HG03045 (cell line): Measurements from ENCODE around the gene TMED10.
A peak's percentile ranks its signal among the peaks of the same experiment; 100 is the strongest.
"Not testable (repeated sequence)": the region's sequence is repeated elsewhere in the genome, so short reads cannot be mapped to it uniquely, and the experiment has no call there.

Experiments used
- ATAC-seq: cut with Tn5 transposase; IDR thresholded peaks from one replicate; pipeline ENCODE4 v1.9.1; 2021; ENCODE audit warnings: mild to moderate bottlenecking, moderate library complexity; ENCODE audit not compliant: unreplicated experiment

The TMED10 gene

DNA sequence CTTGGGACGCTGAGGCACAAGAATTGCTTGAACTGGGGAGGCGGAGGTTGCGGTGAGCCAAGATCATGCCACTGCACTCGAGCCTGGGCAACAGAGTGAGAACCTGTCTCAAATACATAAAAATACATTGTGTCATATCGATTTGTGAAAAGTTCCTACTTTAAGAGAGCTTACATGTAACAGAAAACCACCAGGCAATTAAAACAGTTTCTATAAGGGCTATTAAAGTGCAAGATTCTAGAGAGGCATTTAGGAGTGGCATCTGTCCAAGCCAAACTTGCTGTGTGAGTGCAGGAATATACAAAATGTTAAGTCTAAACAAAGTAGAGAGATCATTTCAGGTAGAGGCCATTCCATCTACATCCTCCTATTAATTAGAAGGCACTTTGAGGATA lies 47.8 kb downstream of the TMED10 start:
- ATAC-seq = no peak

DNA sequence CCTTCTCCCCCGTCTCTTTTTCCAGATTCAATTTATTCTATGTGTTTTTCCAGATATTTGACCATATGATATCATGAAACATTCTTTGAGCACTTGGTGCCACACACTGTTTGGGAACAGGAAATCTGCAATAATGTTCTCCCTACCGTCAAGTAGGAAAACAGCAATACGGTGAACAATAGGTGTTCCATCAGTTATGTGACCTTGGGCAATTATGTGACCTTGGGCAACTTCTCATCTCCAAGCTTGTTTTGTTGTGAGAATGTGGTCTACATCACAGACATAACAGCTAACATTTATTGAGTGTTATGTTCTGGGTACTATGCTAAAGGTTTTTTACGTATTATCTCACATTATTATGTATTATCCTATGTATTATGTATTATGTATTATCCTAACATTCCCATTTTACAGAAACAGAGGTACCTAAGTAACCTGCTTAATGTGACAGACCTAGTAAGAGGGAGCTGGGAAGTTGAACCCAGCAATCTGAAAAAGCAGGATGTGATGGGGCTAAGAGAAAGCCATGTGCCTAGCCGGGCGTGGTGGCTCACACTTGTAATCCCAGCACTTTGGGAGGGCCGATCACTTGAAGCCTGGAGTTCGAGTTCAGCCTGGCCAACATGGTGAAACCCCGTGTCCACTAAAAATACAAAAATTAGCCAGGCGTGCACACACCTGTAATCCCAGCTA lies 48.4 kb downstream of the TMED10 start:
- ATAC-seq = no peak

DNA sequence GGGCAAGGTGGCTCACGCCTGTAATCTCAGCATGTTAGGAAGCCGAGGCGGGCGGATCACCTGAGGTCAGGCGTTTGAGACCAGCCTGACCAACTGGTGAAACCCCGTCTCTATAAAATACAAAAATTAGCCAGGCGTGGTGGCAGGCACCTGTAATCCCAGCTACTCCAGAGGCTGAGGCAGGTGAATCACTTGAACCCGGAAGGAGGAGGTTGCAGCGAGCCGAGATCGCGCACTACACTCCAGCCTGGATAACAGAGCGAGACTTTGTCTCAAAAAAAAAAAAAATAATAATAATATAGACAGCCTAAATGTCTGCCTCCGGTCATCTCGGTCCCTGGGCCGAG lies 49.0 kb downstream of the TMED10 start:
- not testable (repeated sequence) for ATAC-seq

DNA sequence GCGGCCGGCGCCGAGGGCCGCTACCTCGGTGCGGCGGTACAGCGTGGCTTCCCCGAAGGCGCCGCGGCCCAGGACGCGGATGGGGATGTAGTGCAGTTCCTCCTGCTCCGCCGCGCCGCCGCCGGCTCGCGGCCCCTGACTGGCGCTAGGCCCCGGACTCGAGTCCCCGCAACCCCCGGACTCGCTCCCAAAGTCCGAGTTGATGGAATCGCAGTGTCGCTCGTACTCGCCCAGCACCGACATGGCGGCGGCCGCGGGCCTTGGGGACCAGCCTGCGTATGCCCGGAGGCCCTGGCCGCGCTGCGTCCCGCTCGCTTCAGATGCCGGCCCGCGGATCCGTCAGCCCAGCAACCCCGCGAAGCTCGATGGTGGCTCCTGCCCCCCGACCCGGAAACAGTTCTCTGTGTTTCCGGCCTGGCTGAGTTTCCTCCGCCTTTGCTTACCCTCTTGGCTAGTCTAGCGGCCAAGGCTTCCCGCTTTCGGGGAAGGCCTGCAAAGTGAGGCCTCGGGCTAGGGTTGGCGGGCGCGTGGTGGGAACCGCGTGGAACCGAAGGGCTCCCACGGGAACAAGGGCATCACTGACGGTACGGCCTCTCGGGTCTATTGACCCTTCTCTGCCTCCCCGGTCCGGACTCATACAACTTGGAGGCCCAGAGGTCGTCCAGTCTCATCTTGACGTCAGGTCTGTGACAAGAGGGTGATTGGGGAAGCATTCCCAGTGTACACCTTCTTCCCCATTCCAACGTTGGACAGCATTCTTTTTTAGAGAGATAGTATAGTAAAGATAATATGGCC lies 49.5 kb downstream of the TMED10 start, which contains the start of gene NEK9:
Gene NEK9 (minus strand): TSS at position 370 of the 795 bp plus-strand sequence. CDS start 127 bp downstream, at position 243.
- ATAC-seq = peak; percentile 89

DNA sequence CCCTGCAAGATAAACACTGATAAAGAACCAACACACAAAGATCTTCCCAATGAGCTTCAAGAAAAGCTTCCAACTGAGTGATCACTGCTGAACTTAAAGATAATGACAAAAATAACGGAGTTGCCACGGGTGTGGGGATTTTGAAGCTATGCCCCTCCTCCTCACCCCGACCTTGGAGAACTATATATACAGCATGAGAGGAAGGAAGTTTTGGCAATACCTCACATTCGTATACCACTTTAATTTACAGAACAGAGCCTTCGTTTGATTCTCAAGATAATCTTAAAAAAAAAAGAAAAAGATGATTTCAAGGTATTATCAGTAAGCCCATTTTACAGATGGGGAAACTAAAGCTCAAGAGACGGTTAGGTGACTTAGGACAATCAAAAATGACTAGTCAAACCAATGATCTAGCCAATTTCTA lies 50.3 kb downstream of the TMED10 start:
- ATAC-seq = no peak

DNA sequence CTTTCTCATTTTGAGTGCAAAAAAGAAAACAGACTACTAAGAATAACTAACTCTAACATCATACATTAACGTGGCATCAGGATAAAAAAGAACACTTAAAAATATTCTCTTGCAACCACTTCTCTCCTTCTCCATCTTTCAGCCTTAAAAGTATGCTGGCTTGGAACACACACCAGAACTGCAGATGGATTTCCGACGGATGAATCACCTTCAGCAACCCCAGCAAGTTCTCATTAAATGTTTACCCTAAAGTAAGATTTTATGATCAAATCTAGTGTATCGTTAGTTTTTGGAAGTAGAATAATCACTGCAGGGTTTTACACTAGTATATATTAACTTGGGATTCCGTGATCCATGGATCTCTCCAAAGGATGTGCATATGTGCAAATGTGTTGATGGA lies 50.8 kb downstream of the TMED10 start:
- no peak for ATAC-seq

DNA sequence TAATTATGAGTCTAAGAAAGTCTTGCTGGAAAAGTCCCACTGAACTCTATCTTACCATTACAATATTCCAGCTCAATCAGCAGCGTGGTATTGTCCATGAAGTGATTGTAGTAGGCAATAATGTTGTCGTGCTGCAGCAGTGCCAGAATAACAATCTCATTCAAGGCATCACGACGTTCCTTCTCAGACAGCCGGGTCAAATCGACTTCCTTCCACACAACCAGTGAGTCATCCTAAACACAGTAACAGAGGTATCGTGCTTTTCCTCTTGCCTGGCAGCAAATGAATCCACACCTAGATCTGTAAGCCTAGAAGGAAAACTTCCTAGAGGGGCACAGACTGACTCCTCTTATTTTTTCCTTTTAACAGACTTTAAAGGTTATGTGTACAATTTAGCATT lies 52.4 kb downstream of the TMED10 start:
- ATAC-seq = no peak

DNA sequence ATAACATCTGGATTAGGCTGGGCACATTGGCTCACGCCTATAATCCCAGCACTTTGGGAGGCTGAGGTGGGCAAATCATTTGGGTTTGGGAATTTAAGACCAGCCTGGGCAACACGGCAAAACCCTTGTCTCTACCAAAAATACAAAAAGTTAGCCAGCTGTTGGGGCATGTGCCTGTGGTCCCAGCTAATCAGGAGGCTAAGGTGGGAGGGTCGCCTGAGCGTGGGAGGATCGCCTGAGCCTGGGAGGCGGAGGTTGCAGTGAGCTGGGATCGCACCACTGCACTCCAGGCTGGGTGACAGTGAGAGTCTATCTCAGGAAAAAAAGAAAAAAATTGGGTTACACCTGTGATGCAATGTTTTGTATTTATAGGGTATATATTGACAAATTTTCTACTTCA lies 54.9 kb downstream of the TMED10 start:
- ATAC-seq = no peak

DNA sequence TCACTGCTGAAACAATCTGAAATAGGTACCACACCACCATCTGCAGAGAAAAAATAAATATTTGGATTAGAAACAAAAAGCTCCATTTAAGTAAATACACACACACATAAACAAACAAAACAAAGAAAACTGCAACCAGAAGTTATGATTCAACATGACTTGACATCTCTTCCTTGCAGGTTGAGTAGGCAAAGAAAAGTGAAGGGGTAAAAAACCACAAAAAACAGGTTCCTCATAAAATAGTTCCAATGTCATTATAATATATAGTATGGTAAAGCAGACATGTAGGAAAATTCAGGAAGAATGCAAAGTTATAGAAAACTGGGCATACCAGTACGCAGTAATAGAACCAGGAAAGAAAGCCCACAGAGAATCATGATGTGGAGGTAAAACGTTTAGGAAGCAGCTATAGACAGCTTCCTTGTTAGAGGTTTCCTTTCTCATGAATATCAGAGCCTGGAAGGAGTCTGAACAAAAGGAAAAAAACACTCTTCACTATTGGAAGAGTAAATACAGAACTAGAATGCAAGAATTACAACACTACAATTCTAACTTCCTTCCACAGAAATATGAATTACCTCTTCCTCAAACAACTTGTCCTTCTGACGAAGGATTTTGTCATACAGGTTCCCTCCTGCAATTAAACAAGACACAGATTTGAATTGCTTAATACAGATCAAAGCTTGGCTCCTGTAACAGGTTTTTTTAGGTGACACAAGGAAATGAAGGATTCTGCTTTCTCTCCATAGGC lies 55.7 kb downstream of the TMED10 start:
- ATAC-seq = no peak

DNA sequence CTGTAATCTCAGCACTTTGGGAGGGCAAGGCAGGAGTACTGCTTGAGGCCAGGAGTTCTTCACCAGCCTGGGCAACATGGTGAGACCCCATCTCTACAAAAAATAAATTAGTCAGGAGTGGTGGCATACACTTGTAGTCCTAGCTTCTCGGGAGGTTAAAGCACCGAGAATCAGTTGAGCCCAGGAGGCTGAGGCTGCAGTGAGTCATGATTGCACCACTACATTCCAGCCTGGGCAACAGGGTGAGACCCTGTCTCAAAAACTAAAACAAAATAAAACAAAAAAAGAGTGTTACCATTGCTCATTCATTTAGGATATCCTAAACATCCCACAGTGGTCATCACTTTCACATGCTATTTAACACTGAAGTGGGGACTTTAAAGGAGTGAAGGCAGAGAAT lies 57.4 kb downstream of the TMED10 start:
- ATAC-seq = no peak

DNA sequence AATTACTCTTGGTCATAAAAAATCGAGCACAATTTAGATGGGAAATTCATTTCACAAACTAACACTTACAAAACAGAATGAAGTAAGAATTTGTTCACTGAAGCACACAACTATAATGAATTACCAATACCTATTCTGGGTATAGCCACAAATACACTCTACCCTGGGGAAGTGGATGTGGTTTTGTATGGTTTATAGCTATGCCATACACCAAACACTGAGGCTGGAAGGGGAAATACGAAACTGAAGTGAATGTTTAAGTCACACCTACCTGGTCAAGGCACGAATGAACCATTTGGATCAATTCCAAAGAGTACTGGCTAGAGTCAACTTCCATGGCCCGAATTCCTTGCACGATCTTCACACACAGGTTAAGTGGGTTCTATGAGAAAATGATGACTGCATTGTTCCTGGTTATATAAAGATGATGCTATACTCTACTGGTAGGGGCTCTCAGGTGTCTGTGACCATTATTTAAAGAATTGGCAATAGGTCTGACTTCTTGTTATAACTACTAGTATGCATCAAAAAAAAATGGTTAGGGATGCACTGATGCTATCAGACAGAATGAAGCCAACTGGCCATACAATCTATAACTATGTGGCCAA lies 62.4 kb downstream of the TMED10 start:
- no peak for ATAC-seq

DNA sequence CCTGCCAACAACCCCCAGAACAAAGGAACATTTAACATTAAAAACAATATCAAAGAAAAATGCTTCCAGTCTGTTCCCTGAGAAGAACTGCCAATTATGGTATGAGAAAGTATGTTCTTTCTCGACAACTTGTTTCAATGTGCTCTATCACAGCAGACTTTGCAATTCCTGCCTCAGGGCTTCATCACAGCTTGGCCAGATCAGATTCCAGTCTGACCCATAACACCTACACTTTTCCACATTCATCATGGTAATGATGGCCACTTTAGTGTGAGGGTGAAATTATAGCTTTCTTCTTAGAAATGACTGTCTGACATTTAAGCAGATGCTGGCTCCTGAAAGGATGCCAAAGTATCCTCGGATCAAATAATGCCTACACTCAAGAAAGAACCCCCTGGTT lies 66.5 kb downstream of the TMED10 start:
- no peak for ATAC-seq

DNA sequence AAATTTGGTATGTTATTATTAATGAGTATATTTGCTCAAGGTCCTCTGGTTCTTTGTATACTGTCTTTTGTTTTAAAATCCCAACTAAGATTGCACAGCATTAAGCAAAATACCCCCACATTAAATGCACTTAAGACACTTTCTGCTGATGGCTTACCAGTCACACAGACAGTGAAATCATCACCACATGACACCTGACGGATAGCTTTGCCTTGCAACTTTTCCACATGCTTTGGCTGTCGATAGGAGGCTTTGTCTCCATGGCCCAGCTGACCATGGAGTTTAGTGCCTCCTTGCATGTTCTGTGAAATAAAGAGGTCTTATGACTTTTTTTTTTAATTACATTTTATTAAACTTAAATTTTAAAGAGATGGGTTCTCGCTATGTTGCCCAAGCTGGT lies 69.2 kb downstream of the TMED10 start:
- ATAC-seq = no peak

DNA sequence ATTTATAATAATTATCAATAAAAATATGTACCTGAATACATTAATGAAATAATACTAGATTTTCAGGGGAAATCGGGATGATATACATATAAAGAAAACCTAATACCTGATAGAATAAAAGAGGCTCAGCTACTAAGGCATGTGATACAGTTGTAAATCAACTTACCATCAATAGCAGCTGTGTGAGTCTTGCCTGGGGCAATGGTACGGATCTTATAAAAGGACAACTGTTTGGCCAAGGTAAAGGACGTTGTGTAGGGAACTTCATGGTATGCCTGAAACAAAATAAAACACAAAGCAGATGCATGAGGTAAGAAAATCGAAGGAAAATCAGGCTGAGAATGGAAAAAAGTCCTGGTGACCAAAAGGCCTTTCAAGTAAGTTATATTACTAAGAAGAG lies 74.9 kb downstream of the TMED10 start:
- no peak for ATAC-seq

DNA sequence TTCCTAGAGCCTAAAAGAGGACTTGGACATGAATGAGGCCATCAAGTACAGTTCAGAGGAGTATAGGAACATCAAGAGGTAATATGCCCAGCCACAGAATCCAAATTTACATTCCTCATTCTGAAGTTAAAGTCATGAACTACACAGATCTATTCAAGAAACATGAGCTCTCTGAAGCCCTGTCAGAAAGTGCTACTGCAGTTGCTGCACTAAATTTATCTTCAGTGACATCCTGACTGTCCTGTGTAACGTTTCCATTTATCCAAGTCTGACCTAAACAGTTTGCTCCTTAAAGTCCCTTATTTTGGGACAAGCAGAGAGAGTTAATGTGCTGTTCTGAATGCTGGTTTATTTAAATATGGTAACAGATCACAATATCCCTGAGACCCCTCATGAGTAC lies 77.7 kb downstream of the TMED10 start:
- no peak for ATAC-seq

DNA sequence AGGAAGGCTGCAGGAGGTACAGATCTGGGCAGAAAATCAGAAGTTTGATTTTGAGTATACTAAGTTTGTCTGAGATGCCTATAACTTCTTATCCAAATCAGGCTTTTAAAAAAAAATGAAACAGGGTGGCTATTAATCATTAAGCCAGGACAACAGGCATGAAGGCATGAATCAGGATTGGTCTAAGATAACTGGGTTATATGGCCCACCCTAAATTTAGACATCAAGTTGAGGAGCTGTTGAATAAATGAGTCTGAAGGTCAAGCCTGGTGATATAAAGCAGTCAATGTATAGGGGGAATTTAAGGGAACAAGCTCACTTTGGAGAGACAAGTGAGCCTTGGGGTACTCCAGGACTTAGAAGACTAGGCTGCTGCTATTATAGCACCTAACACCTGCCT lies 78.2 kb downstream of the TMED10 start:
- no peak for ATAC-seq

DNA sequence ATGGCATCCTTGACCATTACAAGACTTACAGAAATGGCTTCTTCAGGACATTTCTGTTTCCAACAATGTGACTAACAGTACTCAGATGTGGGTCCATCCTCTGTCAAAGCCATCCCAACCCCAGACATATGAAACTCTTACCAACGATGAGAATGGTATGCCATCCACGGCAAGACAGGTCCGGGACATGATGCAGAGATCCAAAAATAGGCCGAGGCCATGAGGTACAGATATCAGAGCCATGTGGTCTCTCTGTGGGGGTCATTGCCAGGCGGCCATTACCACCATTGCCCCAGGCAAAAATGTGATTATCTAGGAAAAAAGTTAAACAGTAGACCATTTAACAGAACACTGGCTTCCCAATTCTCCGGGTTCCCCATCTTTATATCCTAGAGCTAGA lies 79.5 kb downstream of the TMED10 start:
- no peak for ATAC-seq

DNA sequence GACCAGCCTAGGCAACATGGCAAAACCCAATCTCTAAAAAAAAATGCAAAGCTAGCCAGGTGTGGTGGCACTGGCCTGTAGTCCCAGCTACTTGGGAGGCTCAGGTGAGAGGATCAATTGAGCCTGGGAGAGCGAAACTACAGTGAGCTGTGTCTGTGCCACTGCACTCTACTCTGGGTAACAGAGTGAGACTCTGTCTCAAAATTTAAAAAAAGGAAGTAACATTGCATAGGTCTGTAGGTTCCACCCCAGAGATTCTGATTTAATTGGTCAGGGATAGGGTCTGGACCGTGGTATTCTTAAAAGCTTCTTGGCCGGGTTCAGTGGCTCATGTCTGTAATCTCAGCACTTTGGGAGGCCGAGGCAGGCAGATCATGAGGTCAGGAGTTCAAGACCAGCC lies 80.7 kb downstream of the TMED10 start:
- ATAC-seq = no peak

DNA sequence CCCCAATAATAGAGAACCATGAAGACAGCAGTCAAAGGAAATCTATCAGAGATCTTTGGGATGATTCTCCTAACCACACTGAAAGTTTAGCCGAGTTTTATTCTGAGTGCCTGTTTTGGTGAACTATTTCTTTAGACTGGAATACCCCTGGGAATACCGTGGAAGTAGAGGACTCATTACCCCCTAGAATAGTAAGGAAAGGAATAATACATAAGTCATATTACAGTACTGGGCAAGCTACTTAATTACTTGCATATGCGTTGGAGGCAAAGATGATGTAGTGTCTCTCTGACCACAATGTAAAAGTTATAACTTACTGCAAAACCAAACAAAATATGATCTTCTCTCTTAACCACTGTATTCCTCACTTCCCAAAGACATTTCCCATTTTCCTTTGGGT lies 81.5 kb downstream of the TMED10 start:
- no peak for ATAC-seq

DNA sequence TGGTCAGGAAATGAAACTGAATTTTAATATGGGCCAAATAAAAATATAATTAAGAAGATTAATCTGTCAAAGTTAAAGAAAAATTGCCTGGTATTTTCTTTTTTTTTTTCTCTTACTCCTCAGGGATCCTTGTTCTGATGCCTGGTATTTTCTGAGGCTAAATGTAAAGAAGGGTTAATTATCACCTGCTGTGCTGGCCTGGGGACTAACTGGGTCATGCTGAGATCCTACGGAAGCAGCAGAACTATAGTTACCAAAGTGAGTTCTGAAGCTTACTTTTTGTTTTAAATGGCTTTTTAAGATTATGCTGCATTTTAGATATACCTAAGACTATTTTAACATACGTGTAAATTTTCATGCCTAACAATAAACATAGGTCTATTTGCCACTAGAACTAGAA lies 83.7 kb downstream of the TMED10 start:
- no peak for ATAC-seq

DNA sequence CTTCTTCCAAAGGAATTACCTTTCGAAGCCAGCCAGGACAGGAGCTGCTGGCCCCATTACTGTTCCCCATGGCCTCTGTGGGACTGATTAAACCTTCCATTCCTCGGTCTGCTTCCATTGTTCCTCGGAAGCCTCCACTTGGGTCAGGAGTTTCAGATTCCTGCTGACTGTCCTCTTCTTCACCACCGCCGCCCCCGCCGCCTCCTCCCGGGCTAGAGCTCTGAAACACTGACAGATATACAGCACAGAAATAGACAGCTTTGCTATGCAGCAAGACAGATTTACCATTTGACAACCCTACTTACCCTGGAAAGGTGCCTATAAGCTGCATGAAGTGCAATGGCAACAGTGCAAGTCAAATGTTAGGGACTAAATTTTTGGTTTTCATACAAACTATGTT lies 85.2 kb downstream of the TMED10 start:
- ATAC-seq = no peak
